Tibial nerve (tissue), 4 donors: ENCODE measurements around the gene DPH2. TPM values are rescaled to one million over a fixed set of nuclear protein-coding genes. Genes with fewer than 3 reads are reported as not detected.

Experiments used
- DNase-seq, 2 donors: peaks; one replicate each; pipeline ENCODE4 v3.0.0-alpha.2; 2019; ENCODE audit warnings: low spot score in 2 of 2
- H3K27ac ChIP-seq, 4 donors: fragments of 200-600 bp; sonication (generic) in 3 of 4; one replicate each; pipeline ENCODE4 v1.5.1; 2017 to 2019; ENCODE audit warnings: mild to moderate bottlenecking in 1 of 4
- H3K27me3 ChIP-seq, 2 donors: fragments of 200-600 bp; sonication (generic) in 1 of 2; one replicate each; pipeline versions ENCODE4 v1.5.1 to v1.6.0; 2017 to 2019
- H3K36me3 ChIP-seq, 3 donors: fragments of 200-600 bp; sonication (generic); one replicate each; pipeline ENCODE4 v1.5.1; 2018 to 2019
- H3K4me1 ChIP-seq, 4 donors: fragments of 200-600 bp; sonication (generic) in 3 of 4; one replicate each; pipeline ENCODE4 v1.5.1; 2017 to 2019
- H3K4me3 ChIP-seq, 4 donors: fragments of 200-600 bp; sonication (generic) in 3 of 4; one replicate each; pipeline ENCODE4 v1.5.1; 2017 to 2019; ENCODE audit warnings: mild to moderate bottlenecking in 1 of 4, moderate library complexity in 1 of 4
- H3K9me3 ChIP-seq, 4 donors: fragments of 200-600 bp; sonication (generic) in 3 of 4; one replicate each; pipeline ENCODE4 v1.5.1; 2017 to 2019
- EP300 ChIP-seq, 2 donors: sonication (generic); formaldehyde crosslinking; IDR thresholded peaks; one replicate each; pipeline ENCODE4 v1.6.1; 2017; ENCODE audit warnings: antibody characterized with exemption in 2 of 2, mild to moderate bottlenecking in 1 of 2
- POLR2A ChIP-seq, 2 donors: fragments of 450-650 bp; IDR thresholded peaks; one replicate each; pipeline ENCODE4 v1.6.1; 2017; ENCODE audit warnings: antibody characterized with exemption in 2 of 2, mild to moderate bottlenecking in 2 of 2, moderate library complexity in 2 of 2
- WGBS, 2 donors: methylation state at CpG; one replicate each; pipeline ENCODE4 v1.1.5; 2018; 5-methylcytosine and 5-hydroxymethylcytosine counted together
- total RNA-seq, 4 donors: library from RNA; depleted of rRNA; stranded (reverse); fragments of >200 nt; gene quantifications; one replicate each; pipeline ENCODE4 v1.1.0, GENCODE V29; 2016
- TF ChIP-seq, protein P1 (sequence below), 5 experiments: fragments of 200-600 bp in 3 of 5; fragments of 450-650 bp in 2 of 5; sonication (generic) in 3 of 5; IDR thresholded peaks; one replicate each; pipeline ENCODE4 v1.5.1; 2016 to 2019; ENCODE audit warnings: antibody characterized with exemption in 5 of 5, mild to moderate bottlenecking in 3 of 5, moderate library complexity in 2 of 5

DPH2 gene
- total RNA-seq, 4 donors from 2014 or later: 25.7 to 41.7 (median 31.9) TPM

DNA sequence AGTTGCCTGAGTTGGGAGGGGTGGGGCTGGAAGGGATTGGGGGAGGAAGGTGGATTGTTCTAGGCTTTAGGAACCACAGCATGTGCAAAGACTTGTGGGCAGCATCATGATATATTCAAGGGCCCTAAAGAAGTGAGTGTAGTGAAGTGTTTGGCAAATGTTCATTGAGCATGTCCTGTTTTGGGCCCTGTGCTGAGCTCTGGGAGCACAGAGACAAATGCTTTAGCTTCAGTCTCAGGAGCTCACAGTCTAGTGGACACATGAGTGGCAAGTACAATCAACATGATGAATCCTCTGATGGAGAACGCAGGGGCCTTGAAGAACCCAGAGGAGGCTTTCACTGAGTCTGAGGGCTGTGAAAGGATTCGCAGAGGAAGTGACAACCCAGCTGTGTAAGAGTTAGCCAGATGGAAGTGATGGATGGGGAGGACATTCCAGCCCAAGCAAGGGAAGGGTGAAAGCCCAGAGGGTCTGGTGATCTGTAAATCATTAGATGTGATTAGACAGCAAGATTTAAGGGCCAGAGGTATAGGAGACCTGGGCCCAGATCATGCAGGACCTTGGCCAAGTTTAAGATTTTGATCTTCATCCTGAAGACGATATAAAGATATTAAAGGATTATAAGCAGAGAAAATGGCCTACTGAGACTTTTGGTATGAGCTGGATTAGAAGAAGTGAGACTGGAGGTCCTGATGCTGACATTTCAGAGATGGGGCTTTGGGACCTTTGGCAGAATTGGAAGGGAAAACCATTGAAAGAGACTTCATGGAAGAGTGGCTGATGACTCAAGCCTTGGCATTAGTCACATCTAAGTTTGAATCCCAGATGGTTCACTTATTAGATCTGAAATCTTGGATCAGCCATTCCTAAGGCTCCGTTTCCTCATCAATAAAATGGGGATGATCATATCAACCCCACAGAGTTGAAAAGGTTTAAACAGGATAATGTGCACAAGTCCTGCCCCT, 18.5 kb upstream of the DPH2 start:
- no peak for DNase-seq
- Histone ChIP-seq H3K36me3 (peaks cover 0 to 26% (median 5%) of the 10 kb centered on the region in 3 donors), H3K4me1 (peaks cover 0 to 41% (median 17%) of the 10 kb centered on the region in 4 donors), H3K4me3 (no peak overlapping the region), H3K27ac (no peak overlapping the region), H3K27me3 (no peaks in the 10 kb centered on the region), H3K9me3 (no peaks in the 10 kb centered on the region)
- WGBS, 2 donors: 93 to 94% methylated on average over 4 of the region's 4 CpGs
- TF ChIP-seq EP300 (IDR thresholded peaks at IDR 0.05): no peak
- TF ChIP-seq, protein P1, sequence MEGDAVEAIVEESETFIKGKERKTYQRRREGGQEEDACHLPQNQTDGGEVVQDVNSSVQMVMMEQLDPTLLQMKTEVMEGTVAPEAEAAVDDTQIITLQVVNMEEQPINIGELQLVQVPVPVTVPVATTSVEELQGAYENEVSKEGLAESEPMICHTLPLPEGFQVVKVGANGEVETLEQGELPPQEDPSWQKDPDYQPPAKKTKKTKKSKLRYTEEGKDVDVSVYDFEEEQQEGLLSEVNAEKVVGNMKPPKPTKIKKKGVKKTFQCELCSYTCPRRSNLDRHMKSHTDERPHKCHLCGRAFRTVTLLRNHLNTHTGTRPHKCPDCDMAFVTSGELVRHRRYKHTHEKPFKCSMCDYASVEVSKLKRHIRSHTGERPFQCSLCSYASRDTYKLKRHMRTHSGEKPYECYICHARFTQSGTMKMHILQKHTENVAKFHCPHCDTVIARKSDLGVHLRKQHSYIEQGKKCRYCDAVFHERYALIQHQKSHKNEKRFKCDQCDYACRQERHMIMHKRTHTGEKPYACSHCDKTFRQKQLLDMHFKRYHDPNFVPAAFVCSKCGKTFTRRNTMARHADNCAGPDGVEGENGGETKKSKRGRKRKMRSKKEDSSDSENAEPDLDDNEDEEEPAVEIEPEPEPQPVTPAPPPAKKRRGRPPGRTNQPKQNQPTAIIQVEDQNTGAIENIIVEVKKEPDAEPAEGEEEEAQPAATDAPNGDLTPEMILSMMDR (IDR thresholded peaks at IDR 0.05): no peak
- TF ChIP-seq POLR2A (IDR thresholded peaks at IDR 0.05): no peak

DNA sequence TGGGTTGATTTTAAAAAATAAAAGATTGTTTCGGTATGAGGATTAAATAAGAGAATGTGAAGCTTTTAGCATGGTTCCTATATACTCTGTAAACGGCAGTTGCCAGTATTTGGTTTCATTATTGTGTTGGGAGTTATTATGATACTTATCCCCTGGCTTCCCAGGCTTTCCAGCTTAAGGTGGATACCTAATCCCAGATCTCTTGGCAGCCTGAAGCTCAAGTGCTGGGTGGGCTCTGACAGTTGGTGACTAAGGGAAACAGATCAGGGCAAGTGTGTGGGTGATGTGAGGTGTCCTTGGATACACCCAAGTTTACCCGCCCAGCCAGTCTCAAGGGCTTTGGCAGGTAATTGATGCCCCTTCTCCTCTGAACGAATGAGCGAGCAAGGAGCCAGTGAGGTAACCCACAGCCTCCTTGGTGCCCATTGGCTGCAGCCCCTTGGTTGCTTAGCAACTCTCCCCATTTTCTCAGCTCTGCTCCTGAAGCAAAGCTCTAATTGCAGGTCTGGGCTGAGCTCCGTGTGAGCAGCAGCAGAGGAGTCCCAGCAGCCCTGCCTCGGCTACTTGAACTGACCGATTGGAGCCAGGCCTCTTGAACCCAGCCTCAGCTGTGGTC, 17.0 kb upstream of the DPH2 start:
- TF ChIP-seq, protein P1 (IDR thresholded peaks at IDR 0.05): no peak
- no peak for TF ChIP-seq EP300 (IDR thresholded peaks at IDR 0.05)
- no peak for TF ChIP-seq POLR2A (IDR thresholded peaks at IDR 0.05)
- peaks cover 0 to 33% (median 11%) of the 10 kb centered on the region in 4 donors for H3K4me1 ChIP-seq
- no peaks in the 10 kb centered on the region for H3K27me3 ChIP-seq
- no peak overlapping the region for H3K27ac ChIP-seq
- WGBS, 2 donors: 57 to 72% methylated on average over 8 of the region's 8 CpGs
- no peak for DNase-seq
- peaks cover 0 to 42% (median 11%) of the 10 kb centered on the region in 3 donors for H3K36me3 ChIP-seq
- no peaks in the 10 kb centered on the region for H3K9me3 ChIP-seq
- H3K4me3 ChIP-seq: no peak overlapping the region

GRCh38 chr1:43953361-43953760, 16.4 kb upstream of the DPH2 start:
- DNase-seq: no peak
- peaks cover 0 to 47% (median 14%) of the 10 kb centered on the region in 3 donors for H3K36me3 ChIP-seq
- H3K27me3 ChIP-seq: no peaks in the 10 kb centered on the region
- H3K9me3 ChIP-seq: no peaks in the 10 kb centered on the region
- TF ChIP-seq POLR2A (IDR thresholded peaks at IDR 0.05) (no peak), EP300 (IDR thresholded peaks at IDR 0.05) (no peak)
- TF ChIP-seq, protein P1 (IDR thresholded peaks at IDR 0.05): no peak
- H3K4me3 ChIP-seq: no peak overlapping the region
- peaks cover 0 to 30% (median 5%) of the 10 kb centered on the region in 4 donors for H3K4me1 ChIP-seq
- no peak overlapping the region for H3K27ac ChIP-seq
- 65 to 72% methylated on average over 3 of the region's 3 CpGs for WGBS, 2 donors

DNA sequence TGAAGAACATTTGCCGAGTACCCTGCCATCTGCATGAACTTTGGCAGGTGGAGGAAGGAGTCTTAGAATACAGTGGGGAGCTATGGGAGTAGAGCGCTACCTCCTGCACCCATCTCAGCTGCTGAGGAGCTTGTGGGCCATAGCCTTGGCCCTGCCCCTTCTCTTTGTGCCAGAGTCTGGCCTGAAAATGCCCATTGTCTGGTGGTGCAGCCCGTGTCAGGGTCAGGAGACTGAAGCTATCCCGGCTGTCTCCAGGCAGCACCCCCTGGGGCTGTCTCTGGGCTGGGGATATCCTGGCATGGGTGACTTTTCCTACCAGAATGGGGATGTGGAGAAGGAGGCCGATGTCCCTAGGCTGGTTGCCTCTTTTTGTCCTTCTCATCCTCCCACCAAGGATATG, 15.8 kb upstream of the DPH2 start:
- no peak for DNase-seq
- Histone ChIP-seq H3K4me1 (peaks cover 0 to 28% (median under 1%) of the 10 kb centered on the region in 4 donors), H3K27me3 (no peaks in the 10 kb centered on the region), H3K4me3 (no peak overlapping the region), H3K36me3 (peaks cover 0 to 54% (median 14%) of the 10 kb centered on the region in 3 donors), H3K9me3 (no peaks in the 10 kb centered on the region), H3K27ac (no peak overlapping the region)
- 62 to 72% methylated on average over 4 to 5 of the region's 5 CpGs for WGBS, 2 donors
- TF ChIP-seq POLR2A (IDR thresholded peaks at IDR 0.05) (no peak), EP300 (IDR thresholded peaks at IDR 0.05) (no peak)
- TF ChIP-seq, protein P1 (IDR thresholded peaks at IDR 0.05): no peak

GRCh38 chr1:43956234-43956633, 13.6 kb upstream of the DPH2 start:
- WGBS, 2 donors: 95 to 96% methylated on average over 8 of the region's 8 CpGs
- Histone ChIP-seq H3K36me3 (peaks cover 0 to 55% (median 9%) of the 10 kb centered on the region in 3 donors), H3K4me1 (peaks cover 0 to 19% (median 0%) of the 10 kb centered on the region in 4 donors), H3K9me3 (no peaks in the 10 kb centered on the region), H3K27me3 (no peaks in the 10 kb centered on the region), H3K4me3 (no peak overlapping the region), H3K27ac (no peak overlapping the region)
- DNase-seq: no peak
- no peak for TF ChIP-seq EP300 (IDR thresholded peaks at IDR 0.05)
- TF ChIP-seq, protein P1 (IDR thresholded peaks at IDR 0.05): no peak
- TF ChIP-seq POLR2A (IDR thresholded peaks at IDR 0.05): no peak
